BLaER1 treated with 17β-estradiol and CSF1 and Interleukin-3, amounts not matched to agents 10 nM and 100 nM (cell line): Measurements from ENCODE around the gene FOSL2.

ENCODE experiments used
- H3K27ac ChIP-seq, 11 experiments: shearing (Covaris generic); formaldehyde crosslinking; 2 replicates each; pipeline ENCODE4 v1.8.1; 2022
- H3K27me3 ChIP-seq, 11 experiments: shearing (Covaris generic); formaldehyde crosslinking; 2 replicates each; pipeline ENCODE4 v1.8.1; 2022
- H3K36me3 ChIP-seq, 11 experiments: shearing (Covaris generic); formaldehyde crosslinking; 2 replicates each; pipeline ENCODE4 v1.8.1; 2022
- H3K4me1 ChIP-seq, 10 experiments: shearing (Covaris generic); formaldehyde crosslinking; 2 replicates each; pipeline ENCODE4 v1.8.1; 2022
- H3K4me2 ChIP-seq, 11 experiments: shearing (Covaris generic); formaldehyde crosslinking; 2 replicates each; pipeline ENCODE4 v1.8.1; 2022
- H3K4me3 ChIP-seq, 10 experiments: shearing (Covaris generic); formaldehyde crosslinking; 2 replicates each; pipeline ENCODE4 v1.8.1; 2022
- H3K9ac ChIP-seq, 11 experiments: shearing (Covaris generic); formaldehyde crosslinking; 2 replicates each; pipeline ENCODE4 v1.8.1; 2022
- H3K9me3 ChIP-seq, 11 experiments: shearing (Covaris generic); formaldehyde crosslinking; replicated peaks in 1 of 11; 2 replicates each; pipeline ENCODE4 v1.8.1; 2022
- H4K20me1 ChIP-seq, 11 experiments: shearing (Covaris generic); formaldehyde crosslinking; 2 replicates each; pipeline ENCODE4 v1.8.1; 2022
- Cebpa-rat ChIP-seq, 11 experiments: shearing (Covaris generic); IDR thresholded peaks; 2 replicates each; pipeline ENCODE4 v1.8.1; 2022

Gene FOSL2

DNA sequence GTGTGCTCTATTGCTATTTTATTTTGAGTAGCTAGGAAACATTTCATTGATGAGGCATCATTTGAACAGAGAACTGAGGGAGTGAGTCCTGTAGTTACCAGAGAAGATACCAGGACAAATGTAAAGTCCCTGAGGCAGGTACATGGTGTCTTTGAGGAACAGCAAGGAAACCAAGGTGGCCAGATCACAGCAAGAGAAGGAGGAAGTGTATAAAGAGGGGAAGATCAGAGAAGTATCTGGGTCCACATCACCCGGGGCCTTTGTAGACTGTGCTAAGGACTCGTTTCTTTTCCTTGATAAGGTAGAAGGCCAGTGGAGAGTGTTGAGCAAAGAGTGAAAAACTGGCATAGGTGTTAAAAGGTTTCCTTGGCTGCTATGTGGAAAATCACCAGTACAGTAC lies 68.4 kb downstream of the FOSL2 start:
- no peak overlapping the region for H3K9ac ChIP-seq
- H3K4me2 ChIP-seq = no peak overlapping the region
- TF ChIP-seq Cebpa-rat (IDR thresholded peaks at IDR 0.05) = no peak
- H3K36me3 ChIP-seq = 0 out of 22 replicates have a peak, but pooled peaks cover 0 to 5% (median 0%) of the 10 kb centered on the region in 11 experiments
- H3K4me1 ChIP-seq = peaks cover 5 to 34% (median 26%) of the 10 kb centered on the region in 10 experiments; a peak in 18 of 20 replicates
- H3K27me3 ChIP-seq = no peaks in the 10 kb centered on the region
- no peak overlapping the region for H3K4me3 ChIP-seq
- H3K9me3 ChIP-seq = peaks cover 13 to 34% (median 18%) of the 10 kb centered on the region in 11 experiments; a peak in 21 of 22 replicates
- H3K27ac ChIP-seq = 0 out of 22 replicates have a peak overlapping the region, but pooled peaks of 1 of the 11 experiments have one; percentile 18
- no peaks in the 10 kb centered on the region for H4K20me1 ChIP-seq

DNA sequence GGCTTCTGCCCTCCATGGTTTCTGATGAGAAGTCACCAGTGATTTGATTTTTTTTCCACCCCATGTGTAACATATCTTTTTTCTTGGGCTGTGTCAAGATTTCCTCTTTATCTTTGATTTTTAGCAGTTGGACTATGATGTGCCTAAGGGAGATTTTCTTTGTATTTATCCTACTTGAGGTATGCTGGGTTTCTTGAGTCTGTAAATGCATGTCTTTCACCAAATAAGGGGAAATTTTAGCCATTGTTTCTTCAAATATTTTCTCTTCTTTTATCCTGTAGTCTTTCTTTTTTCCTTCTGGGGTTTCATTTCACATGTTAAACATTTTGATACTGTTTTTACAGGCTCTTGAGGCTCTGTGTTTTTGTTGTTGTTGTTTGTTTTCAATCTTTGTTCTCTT lies 69.5 kb downstream of the FOSL2 start:
- Histone ChIP-seq H3K9me3 (peaks cover 13 to 34% (median 18%) of the 10 kb centered on the region in 11 experiments; a peak in 21 of 22 replicates), H3K27ac (peak overlapping the region in 1 of 11 experiments; percentile 87; a peak in 1 of 22 replicates), H3K4me3 (no peak overlapping the region)

GRCh38 chr2:28463211-28463816 lies 70.7 kb downstream of the FOSL2 start:
- Histone ChIP-seq H4K20me1 (no peaks in the 10 kb centered on the region), H3K36me3 (0 out of 22 replicates have a peak, but pooled peaks cover 0 to 5% (median 0%) of the 10 kb centered on the region in 11 experiments), H3K9ac (peak overlapping the region in 6 of 11 experiments; percentile 6 to 66 (median 50); a peak in 7 of 22 replicates), H3K27ac (peak overlapping the region in 9 of 11 experiments; percentile 44 to 87 (median 76); a peak in 17 of 22 replicates), H3K9me3 (peaks cover 13 to 30% (median 18%) of the 10 kb centered on the region in 11 experiments; a peak in 21 of 22 replicates), H3K4me2 (peak overlapping the region in 9 of 11 experiments; percentile 36 to 92 (median 71); a peak in 17 of 22 replicates), H3K4me1 (peaks cover 5 to 55% (median 29%) of the 10 kb centered on the region in 10 experiments; a peak in 18 of 20 replicates), H3K27me3 (no peaks in the 10 kb centered on the region), H3K4me3 (no peak overlapping the region; a peak in 2 of 20 replicates)
- no peak for TF ChIP-seq Cebpa-rat (IDR thresholded peaks at IDR 0.05)

More for the DNA sequence above, 69.5 kb downstream of the FOSL2 start:
- H3K4me1 ChIP-seq = peaks cover 5 to 43% (median 29%) of the 10 kb centered on the region in 10 experiments; a peak in 18 of 20 replicates
- no peaks in the 10 kb centered on the region for H3K27me3 ChIP-seq
- H3K9ac ChIP-seq = no peak overlapping the region
- 0 out of 22 replicates have a peak, but pooled peaks cover 0 to 5% (median 0%) of the 10 kb centered on the region in 11 experiments for H3K36me3 ChIP-seq
- TF ChIP-seq Cebpa-rat (IDR thresholded peaks at IDR 0.05) = no peak
- H3K4me2 ChIP-seq = no peak overlapping the region
- H4K20me1 ChIP-seq = no peaks in the 10 kb centered on the region

GRCh38 chr2:28463893-28464292 lies 71.2 kb downstream of the FOSL2 start:
- Histone ChIP-seq H3K36me3 (0 out of 22 replicates have a peak, but pooled peaks cover 0 to 5% (median 0%) of the 10 kb centered on the region in 11 experiments), H3K4me1 (peaks cover 5 to 60% (median 33%) of the 10 kb centered on the region in 10 experiments; a peak in 18 of 20 replicates), H3K9ac (peak overlapping the region in 6 of 11 experiments; percentile 26 to 66 (median 50); a peak in 10 of 22 replicates), H3K9me3 (peaks cover 13 to 30% (median 18%) of the 10 kb centered on the region in 11 experiments; a peak in 21 of 22 replicates), H3K4me3 (no peak overlapping the region; a peak in 2 of 20 replicates), H3K27me3 (no peaks in the 10 kb centered on the region), H4K20me1 (no peaks in the 10 kb centered on the region), H3K27ac (peak overlapping the region in 10 of 11 experiments; percentile 29 to 87 (median 73); a peak in 18 of 22 replicates), H3K4me2 (peak overlapping the region in 9 of 11 experiments; percentile 36 to 92 (median 71); a peak in 17 of 22 replicates)
- TF ChIP-seq Cebpa-rat (IDR thresholded peaks at IDR 0.05) = peak in 5 of 11 experiments; percentile 25 to 79 (median 63); a peak in 7 of 22 replicates

- no peak for TF ChIP-seq Cebpa-rat (IDR thresholded peaks at IDR 0.05)
- peaks cover 16 to 75% (median 45%) of the 10 kb centered on the region in 10 experiments for H3K4me1 ChIP-seq
- H3K36me3 ChIP-seq = 0 out of 22 replicates have a peak, but pooled peaks cover 0 to 5% (median 0%) of the 10 kb centered on the region in 11 experiments
- no peaks in the 10 kb centered on the region for H4K20me1 ChIP-seq
- peak overlapping the region in 2 of 11 experiments; percentile 66; a peak in 2 of 22 replicates for H3K9ac ChIP-seq
- no peaks in the 10 kb centered on the region for H3K27me3 ChIP-seq
- H3K4me3 ChIP-seq = no peak overlapping the region
- peaks cover 13 to 30% (median 18%) of the 10 kb centered on the region in 11 experiments; a peak in 21 of 22 replicates for H3K9me3 ChIP-seq
- H3K27ac ChIP-seq = peak overlapping the region in 8 of 11 experiments; percentile 56 to 87 (median 77); a peak in 14 of 22 replicates
- peak overlapping the region in 8 of 11 experiments; percentile 56 to 92 (median 74); a peak in 14 of 22 replicates for H3K4me2 ChIP-seq
These were observed 72.7 kb downstream of the FOSL2 start for GRCh38 chr2:28465148-28465885.
